ENCODE results near the gene TUBB8. TPM values are rescaled to one million over a fixed set of nuclear protein-coding genes. Genes with fewer than 3 reads are reported as not detected.

The TUBB8 gene
- total RNA-seq (not detected), polyA plus RNA-seq (under 1 TPM in 1 of 3 donors, not detected in 2; 0.15 TPM)
- long read RNA-seq, donor 1 = 0 reads
- long read RNA-seq, donor 2 = 0 reads
- long read RNA-seq, donor 3 = 0 reads
- long read RNA-seq, donor 4 = 0 reads
- long read RNA-seq, donor 5 = 0 reads
- long read RNA-seq, donor 6 = 0 reads
- long read RNA-seq, donor 7 = 0 reads
- long read RNA-seq, donor 8 = 0 reads
- long read RNA-seq, donor 9 = 0 reads
- long read RNA-seq, donor 10 = 0 reads

- no peaks in the 10 kb centered on the region for H3K9me3 ChIP-seq
- no peak for TF ChIP-seq POLR2A (IDR thresholded peaks at IDR 0.05)
- TF ChIP-seq POLR2AphosphoS5 (IDR thresholded peaks at IDR 0.05) = no peak
- TF ChIP-seq EP300 (IDR thresholded peaks at IDR 0.05) = no peak
- TF ChIP-seq CTCF (IDR thresholded peaks at IDR 0.05) = no peak
- intact Hi-C loops (cut with DNase I; ENCODE audit: low total_unique reads) = no loop called here
- H3K4me3 ChIP-seq = no peak within 1 kb of the TSS
- 38 to 84% (median 63%) methylated on average over 27 to 34 of the region's 34 CpGs for WGBS, 5 donors
- no peaks in the 10 kb centered on the region for H3K36me3 ChIP-seq
- no peak within 1 kb of the TSS for H3K27ac ChIP-seq
- no peak for DNase-seq
- H3K4me1 ChIP-seq = no peaks in the 10 kb centered on the region
- H3K27me3 ChIP-seq = peaks cover 0 to 9% (median 0%) of the 10 kb centered on the region in 3 donors
These were observed at the start of gene TUBB8 for GRCh38 chr10:48996-49395. Gene TUBB8 (minus strand): TSS chr10:49296. CDS start chr10:49238, 58 bp downstream.

- no peaks in the 10 kb centered on the region for H3K36me3 ChIP-seq
These were observed 47.4 kb upstream of the TUBB8 start for GRCh38 chr10:96466-96865.

GRCh38 chr10:95356-96115 lies 46.4 kb upstream of the TUBB8 start:
- Histone ChIP-seq H3K36me3 (no peaks in the 10 kb centered on the region), H3K27ac (no peak overlapping the region), H3K9me3 (peaks cover 4 to 32% (median 23%) of the 10 kb centered on the region in 4 donors), H3K4me1 (peaks cover 7 to 14% (median 10%) of the 10 kb centered on the region in 4 donors), H3K27me3 (no peaks in the 10 kb centered on the region), H3K4me3 (no peak overlapping the region)
- intact Hi-C loops (cut with DNase I; ENCODE audit: low total_unique reads) = no loop called here
- TF ChIP-seq CTCF (IDR thresholded peaks at IDR 0.05) = no peak
- no peak for TF ChIP-seq POLR2A (IDR thresholded peaks at IDR 0.05)
- no peak for TF ChIP-seq EP300 (IDR thresholded peaks at IDR 0.05)
- no peak for TF ChIP-seq POLR2AphosphoS5 (IDR thresholded peaks at IDR 0.05)
- WGBS, 5 donors = 60 to 88% (median 66%) methylated on average over 2 of the region's 2 CpGs
- DNase-seq = no peak

More at GRCh38 chr10:96466-96865, 47.4 kb upstream of the TUBB8 start:
- Histone ChIP-seq H3K27me3 (no peaks in the 10 kb centered on the region), H3K4me1 (peaks cover 7 to 11% (median 9%) of the 10 kb centered on the region in 4 donors), H3K27ac (no peak overlapping the region), H3K4me3 (no peak overlapping the region), H3K9me3 (peaks cover 4 to 32% (median 23%) of the 10 kb centered on the region in 4 donors)
- intact Hi-C loops (cut with DNase I; ENCODE audit: low total_unique reads) = no loop called here
- TF ChIP-seq EP300 (IDR thresholded peaks at IDR 0.05) = no peak
- no peak for TF ChIP-seq POLR2AphosphoS5 (IDR thresholded peaks at IDR 0.05)
- TF ChIP-seq POLR2A (IDR thresholded peaks at IDR 0.05) = no peak
- no peak for TF ChIP-seq CTCF (IDR thresholded peaks at IDR 0.05)
- DNase-seq = no peak
- 0 to 33% (median 12%) methylated on average over 1 of the region's 1 CpG for WGBS, 5 donors

GRCh38 chr10:94613-95012 lies 45.5 kb upstream of the TUBB8 start:
- H3K36me3 ChIP-seq = no peaks in the 10 kb centered on the region
- H3K9me3 ChIP-seq = peaks cover 4 to 32% (median 23%) of the 10 kb centered on the region in 4 donors
- intact Hi-C loops (cut with DNase I; ENCODE audit: low total_unique reads) = no loop called here
- no peak for DNase-seq
- H3K4me1 ChIP-seq = peaks cover 7 to 14% (median 10%) of the 10 kb centered on the region in 4 donors
- no peaks in the 10 kb centered on the region for H3K27me3 ChIP-seq
- TF ChIP-seq POLR2AphosphoS5 (IDR thresholded peaks at IDR 0.05) = no peak
- no peak for TF ChIP-seq CTCF (IDR thresholded peaks at IDR 0.05)
- TF ChIP-seq POLR2A (IDR thresholded peaks at IDR 0.05) = no peak
- no peak for TF ChIP-seq EP300 (IDR thresholded peaks at IDR 0.05)
- H3K4me3 ChIP-seq = no peak overlapping the region
- H3K27ac ChIP-seq = no peak overlapping the region
- WGBS, 5 donors = 33 to 55% (median 50%) methylated on average over 1 of the region's 1 CpG

Measured in stomach (tissue), 19 donors.